NCI-H226 (cell line): ENCODE results near the gene HMGB3.
"Not testable (repeated sequence)": the region's sequence is repeated elsewhere in the genome, so short reads cannot be mapped to it uniquely, and the experiment has no call there.

ENCODE experiments used
- DNase-seq: peaks from one replicate; pipeline ENCODE4 v3.0.0-alpha.2; 2015

HMGB3 gene

GRCh38 chrX:150982788-150983520, at the start of gene HMGB3:
Gene HMGB3, plus strand, starts transcription at chrX:150983335. Its CDS starts 2,265 bp downstream, at chrX:150985600.
- peak; percentile 89 for DNase-seq

- no peak for DNase-seq
These were observed 49.2 kb upstream of the HMGB3 start for GRCh38 chrX:150933945-150934350.

- peak; percentile 60 for DNase-seq
These were observed 48.7 kb upstream of the HMGB3 start for GRCh38 chrX:150934453-150934852.

- DNase-seq = peak; percentile 16
These were observed 47.7 kb upstream of the HMGB3 start for GRCh38 chrX:150935467-150935866.

- DNase-seq = no peak
These were observed 46.6 kb upstream of the HMGB3 start for GRCh38 chrX:150936556-150936955.

- no peak for DNase-seq
These were observed 42.2 kb upstream of the HMGB3 start for GRCh38 chrX:150940844-150941495.

GRCh38 chrX:150941580-150941979, 41.6 kb upstream of the HMGB3 start:
- DNase-seq = no peak

- DNase-seq = no peak
These were observed 40.1 kb upstream of the HMGB3 start for GRCh38 chrX:150942942-150943594.

GRCh38 chrX:150944233-150944632, 38.9 kb upstream of the HMGB3 start:
- DNase-seq = no peak

GRCh38 chrX:150954951-150955350, 28.2 kb upstream of the HMGB3 start:
- DNase-seq = no peak

- DNase-seq = no peak
These were observed 27.5 kb upstream of the HMGB3 start for GRCh38 chrX:150955590-150955989.

GRCh38 chrX:150958177-150958576, 25.0 kb upstream of the HMGB3 start:
- no peak for DNase-seq

GRCh38 chrX:150959557-150959956, 23.6 kb upstream of the HMGB3 start:
- no peak for DNase-seq

- no peak for DNase-seq
These were observed 21.5 kb upstream of the HMGB3 start for GRCh38 chrX:150961631-150962030.

- not testable (repeated sequence) for DNase-seq
These were observed 18.7 kb upstream of the HMGB3 start for GRCh38 chrX:150964416-150964815.

GRCh38 chrX:150966235-150966634, 16.9 kb upstream of the HMGB3 start:
- DNase-seq = no peak

GRCh38 chrX:150966742-150967141, 16.4 kb upstream of the HMGB3 start:
- no peak for DNase-seq

GRCh38 chrX:150967786-150968185, 15.3 kb upstream of the HMGB3 start:
- DNase-seq = no peak

GRCh38 chrX:150968862-150969720, 14.0 kb upstream of the HMGB3 start:
- DNase-seq = no peak

- DNase-seq = no peak
These were observed 10.7 kb upstream of the HMGB3 start for GRCh38 chrX:150972450-150972849.

GRCh38 chrX:150975655-150976390, 7.3 kb upstream of the HMGB3 start:
- no peak for DNase-seq
